Stimulated activated CD4-positive, alpha-beta T cell treated with anti-CD3 and anti-CD28 coated beads, Interleukin-1b, Interleukin-23, amount 100 ng/mL, for 1 hour (primary cell): Measurements from ENCODE around the gene MYL3.
A peak's percentile ranks its signal among the peaks of the same experiment; 100 is the strongest.

Experiments
- DNase-seq, 2 donors: peaks; one replicate each; pipeline ENCODE4 v3.0.0-alpha.2; 2020; ENCODE audit warnings: low read depth in 2 of 2

Gene MYL3

DNA sequence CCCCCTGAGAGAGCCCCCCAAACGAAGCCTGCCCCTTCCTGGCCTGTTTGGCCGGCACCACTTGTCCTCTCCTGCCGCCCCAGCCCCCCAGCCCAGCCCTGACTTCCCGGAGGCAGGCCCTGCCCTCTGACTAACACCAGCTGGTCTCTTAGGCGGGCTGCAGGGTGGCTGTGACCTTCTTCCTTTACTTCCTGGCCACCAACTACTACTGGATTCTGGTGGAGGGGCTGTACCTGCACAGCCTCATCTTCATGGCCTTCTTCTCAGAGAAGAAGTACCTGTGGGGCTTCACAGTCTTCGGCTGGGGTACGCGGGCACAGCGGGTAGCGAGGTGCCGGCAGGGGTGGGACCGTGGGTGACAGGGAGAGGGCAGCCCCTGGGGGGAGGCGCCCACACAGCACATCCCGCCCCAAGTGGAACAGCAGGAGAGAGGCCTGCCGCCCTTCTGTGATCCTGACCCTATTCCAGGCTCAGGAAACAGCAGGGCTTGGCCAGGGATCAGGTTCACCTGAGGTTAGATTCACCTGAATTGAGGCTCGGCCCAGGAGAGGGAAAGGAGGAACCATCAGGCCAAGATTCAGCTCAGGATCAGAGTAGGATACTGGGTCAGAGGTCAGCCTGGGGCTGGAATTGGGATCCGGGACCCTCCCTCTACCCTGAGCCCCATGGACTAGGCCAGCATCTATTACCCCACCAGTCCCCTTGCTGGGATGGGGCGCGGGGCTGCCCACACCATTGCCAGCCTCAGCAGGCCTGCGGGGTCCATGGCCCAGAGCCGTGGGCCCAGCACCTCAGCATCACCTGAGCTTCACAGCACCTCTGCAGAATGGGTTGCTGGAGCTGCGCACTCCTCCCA lies 36.1 kb upstream of the MYL3 start:
- DNase-seq: no peak

DNA sequence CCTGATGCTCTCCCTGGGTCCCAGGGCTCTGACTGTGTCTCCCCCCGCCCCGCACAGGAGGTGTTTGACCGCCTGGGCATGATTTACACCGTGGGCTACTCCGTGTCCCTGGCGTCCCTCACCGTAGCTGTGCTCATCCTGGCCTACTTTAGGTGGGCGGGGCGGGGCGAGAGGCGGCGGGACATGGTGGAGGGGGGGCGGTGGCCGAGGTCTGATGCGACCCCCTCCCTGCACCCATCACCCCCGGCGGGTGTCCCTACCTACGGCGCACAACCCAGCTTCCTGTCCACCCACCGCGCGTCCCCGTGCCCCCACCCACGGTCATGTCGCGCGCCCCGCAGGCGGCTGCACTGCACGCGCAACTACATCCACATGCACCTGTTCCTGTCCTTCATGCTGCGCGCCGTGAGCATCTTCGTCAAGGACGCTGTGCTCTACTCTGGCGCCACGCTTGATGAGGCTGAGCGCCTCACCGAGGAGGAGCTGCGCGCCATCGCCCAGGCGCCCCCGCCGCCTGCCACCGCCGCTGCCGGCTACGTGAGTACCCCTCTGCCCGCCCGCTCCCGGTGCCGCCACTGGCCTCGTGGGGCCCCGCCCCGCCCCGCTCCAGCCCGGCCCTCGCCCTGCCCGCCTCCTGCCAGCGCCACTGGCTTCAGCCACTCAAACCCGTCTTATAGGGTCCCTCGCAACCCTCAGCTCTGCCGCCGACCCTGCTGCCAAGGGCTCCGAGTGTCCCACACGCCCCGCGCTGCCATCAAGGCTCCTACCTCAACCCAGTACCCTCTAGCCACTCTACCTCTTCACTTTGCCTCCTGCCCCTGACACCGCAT lies 35.3 kb upstream of the MYL3 start:
- no peak for DNase-seq

DNA sequence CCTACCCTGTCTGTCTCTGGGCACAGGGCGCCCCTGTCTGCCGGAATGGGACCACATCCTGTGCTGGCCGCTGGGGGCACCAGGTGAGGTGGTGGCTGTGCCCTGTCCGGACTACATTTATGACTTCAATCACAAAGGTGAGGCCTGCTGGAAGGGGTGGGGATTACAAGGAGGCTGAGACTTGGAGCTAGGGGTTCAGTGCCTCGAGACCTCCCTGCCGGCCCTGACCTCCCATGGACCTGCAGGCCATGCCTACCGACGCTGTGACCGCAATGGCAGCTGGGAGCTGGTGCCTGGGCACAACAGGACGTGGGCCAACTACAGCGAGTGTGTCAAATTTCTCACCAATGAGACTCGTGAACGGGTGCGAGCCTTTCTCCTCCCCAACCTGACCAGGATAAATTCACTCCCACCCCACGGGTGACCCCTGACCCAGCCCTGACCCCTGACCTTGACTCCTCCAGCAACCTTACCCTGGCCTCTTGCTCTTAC lies 34.6 kb upstream of the MYL3 start:
- no peak for DNase-seq

DNA sequence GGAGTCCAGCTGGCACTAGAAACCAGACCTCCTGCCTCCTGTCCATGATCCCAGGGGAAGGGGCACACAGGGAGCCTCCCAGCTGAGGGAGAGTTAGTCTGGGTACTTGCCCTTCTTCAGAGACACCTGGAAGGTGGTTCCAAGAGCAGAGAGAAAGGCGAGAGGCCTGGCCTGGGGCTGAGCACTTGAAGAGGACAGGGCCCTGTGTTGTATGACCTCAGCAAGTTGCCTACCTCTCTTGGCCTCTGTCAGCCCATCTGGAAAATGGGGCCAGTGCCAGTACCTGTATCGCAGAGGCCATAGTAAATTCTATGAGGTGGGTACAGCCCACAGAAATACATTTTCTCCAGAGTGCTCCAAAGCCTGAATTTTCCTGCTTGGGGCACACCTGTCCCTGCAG lies 33.8 kb upstream of the MYL3 start:
- DNase-seq: no peak

DNA sequence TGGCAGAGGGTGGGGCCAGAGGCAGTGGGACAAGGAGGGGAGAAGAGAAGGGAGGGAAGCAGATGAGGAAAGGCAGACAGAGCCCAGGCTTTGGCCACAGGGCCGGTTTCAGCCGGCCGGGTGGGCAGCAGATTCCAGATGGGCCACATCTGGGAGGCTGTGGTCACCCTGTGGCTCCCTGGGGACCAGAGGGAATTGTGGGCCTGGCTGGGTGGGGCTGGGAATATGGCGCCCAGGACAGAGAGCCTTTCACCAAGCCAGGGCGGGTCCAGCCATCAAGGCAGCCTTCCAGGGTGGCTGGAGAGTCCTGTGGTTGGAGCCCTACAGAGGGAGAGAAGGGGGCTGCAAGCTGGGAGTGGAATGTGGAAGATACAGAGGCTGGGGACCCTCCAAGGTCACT lies 33.1 kb upstream of the MYL3 start:
- no peak for DNase-seq

DNA sequence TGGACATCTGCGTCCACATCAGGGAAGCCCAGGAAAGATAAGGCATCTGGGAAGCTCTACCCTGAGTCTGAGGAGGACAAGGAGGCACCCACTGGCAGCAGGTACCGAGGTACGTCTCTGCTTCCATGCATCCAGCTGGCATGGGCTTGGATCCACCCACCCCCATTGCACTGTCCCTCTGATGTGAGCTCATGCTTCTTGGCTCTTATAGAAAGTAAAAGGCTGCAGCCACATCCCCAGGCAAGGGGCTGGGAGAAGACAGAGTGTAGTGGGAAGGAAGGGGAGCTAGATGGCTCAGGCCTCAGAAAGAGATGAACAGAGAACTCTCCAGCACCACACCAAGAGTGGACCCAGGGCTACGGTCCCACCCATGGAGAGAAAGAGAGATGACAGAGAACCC lies 32.5 kb upstream of the MYL3 start:
- no peak for DNase-seq

DNA sequence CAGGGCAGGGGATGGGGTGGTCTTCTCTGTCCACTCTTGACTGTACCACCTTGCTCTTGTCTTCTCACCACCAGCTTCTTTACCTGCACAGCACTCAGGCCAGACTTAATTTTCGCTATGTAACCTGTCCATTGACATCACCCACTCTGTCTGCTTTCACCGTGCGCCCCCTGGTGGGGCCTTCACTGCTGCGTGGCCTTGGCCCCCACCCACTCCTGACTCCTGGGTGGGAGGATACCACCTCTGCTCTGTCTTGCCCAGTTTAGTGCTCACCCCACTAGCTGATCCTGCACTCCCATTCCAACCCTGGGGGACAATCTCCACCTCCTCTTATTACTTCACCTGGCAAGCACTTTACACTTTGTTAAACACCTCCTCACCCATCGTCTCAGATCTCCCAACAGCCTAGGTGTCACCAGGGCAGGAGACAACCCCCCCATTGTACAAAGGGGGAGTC lies 32.0 kb upstream of the MYL3 start:
- peak; percentile 49 to 67 for DNase-seq

DNA sequence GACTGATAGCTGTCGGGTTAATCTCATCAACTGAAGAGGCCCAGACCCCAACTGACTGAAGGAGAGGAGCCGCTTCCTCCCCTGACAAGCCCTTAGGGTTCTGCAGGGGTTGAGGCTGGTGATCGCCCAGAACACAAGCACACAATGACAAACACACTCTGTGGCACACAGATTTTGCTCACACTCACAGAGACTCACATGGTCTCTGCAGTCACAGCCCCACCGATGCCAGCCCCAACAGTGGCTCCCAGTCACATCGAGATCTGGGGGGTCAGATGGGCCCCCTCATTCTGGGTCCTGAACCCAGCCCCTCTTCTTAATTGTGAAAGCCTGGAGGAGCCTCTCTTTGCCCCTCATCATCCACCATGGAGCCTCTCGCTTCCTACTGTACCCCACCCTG lies 31.0 kb upstream of the MYL3 start:
- no peak for DNase-seq

DNA sequence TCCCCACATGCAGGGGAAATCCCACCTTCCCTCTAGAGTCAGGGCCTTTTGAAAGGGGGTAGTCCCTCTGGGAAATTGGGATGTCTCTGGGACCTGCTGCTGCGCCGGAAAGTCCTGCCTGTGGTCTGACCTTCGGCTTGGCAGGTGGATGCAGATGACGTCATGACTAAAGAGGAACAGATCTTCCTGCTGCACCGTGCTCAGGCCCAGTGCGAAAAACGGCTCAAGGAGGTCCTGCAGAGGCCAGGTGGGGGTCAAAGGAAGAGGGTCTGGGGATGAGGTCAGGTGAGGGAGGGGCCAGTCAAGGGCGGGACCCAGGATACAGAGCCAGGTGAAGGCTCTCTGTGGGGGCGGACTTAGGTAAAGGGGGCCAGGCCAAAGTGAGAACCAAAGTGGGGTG lies 30.5 kb upstream of the MYL3 start:
- no peak for DNase-seq

DNA sequence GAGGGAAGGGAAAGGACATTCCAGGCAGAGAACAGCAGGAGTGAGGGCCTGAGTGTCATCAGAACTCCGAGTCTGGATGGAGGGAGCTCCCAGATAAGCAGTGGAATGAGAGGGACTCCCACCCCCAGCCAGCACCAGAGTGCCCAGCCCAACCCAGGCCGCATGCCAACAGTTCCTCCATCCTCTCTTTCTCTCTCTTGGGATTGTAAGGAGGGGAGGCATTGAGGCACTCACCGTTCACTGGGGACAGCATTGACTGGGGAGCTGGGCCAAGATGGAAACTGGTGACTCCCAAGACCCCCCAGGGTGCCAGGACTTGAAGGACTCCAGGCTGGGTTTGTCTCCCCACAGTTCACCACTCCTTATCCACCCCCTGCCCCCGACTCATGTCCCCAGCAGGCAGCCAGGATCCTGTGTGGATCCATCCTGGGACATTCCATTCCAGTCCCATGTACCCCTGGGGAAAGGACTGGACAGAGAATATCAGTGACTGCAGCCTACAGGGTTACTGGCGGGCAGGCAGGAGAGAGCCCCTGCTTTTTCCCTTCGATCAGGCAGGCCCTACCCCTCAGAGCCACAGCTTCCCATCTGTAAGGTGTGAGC lies 30.0 kb upstream of the MYL3 start:
- DNase-seq: no peak

DNA sequence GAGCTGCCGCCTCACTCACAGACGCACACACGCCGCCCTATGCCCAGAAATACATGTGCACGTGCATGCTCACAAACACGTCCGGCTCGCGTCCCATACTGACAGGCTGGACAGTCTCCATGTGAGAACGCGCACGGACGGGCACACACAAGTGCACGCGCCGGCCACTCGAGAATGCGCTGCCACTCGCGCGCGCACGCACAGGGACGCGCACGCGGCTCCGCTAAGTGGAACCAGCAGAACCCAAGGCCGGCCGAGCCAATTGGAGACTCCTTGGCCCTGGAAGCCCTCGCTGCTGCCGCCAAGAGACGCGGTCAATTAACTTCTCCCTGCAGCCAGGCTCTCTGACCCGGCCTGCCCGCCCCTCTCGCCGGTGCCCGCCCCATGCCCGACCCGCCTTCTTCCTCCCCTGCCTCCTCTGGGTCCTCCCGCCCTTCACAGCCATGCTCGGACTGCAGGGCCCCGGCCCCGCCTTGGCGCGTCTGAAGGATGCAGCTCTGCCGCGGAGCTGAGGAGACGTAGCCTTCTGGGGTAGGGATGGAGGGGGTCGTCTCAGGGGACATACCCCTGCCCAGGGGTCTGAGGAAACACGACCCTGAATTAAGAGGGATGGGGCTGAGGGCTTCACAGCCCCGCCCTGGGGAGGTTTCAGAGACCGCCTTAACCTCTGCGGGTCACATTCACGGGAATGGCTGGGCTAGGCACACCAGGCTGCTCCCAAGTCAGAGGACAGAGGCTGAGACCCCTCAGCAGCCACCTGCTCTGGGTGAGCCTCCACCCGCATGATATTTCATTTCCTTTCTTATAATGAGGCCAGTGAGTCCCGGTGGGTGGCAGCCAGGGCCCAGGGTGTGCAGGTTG lies 29.3 kb upstream of the MYL3 start:
- no peak for DNase-seq

DNA sequence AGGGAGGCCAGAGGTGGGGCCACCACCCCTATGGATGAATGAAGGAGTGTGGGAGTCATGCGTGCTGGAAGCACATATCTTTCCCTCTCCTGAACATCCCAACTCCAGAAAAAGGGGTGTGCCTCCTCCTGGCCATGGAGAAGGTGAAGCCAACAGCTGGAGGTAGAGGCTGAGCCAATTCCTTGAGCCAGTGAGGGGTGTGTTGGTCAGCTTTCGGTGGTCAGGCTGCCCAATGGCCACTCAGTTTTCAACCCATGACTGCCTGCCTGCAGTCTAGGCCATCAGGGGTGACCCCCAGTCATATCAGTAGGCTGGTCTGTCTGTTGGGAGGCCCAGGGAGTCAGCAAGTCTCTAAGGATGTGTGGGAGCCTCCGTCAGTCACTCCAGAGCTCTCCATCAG lies 27.9 kb upstream of the MYL3 start:
- no peak for DNase-seq

DNA sequence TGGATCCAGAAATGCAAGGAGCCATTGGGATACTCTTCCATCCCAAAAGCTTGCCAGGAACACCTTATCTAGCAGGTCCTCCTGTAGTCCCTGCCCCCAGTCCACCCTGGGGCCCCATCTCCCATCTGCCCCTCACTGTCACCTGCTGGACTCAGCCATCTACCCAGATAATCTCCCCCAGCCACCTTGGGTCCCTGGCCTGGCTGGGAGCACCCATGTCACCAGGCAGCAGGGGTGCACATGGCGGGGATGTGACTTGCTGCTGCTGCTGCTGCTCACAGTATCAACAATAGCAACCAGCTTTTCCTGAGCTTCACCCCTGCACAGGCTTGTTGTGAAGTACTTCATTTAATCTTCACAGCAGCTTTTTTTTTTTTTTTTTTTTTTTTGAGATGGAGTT lies 26.9 kb upstream of the MYL3 start:
- no peak for DNase-seq

DNA sequence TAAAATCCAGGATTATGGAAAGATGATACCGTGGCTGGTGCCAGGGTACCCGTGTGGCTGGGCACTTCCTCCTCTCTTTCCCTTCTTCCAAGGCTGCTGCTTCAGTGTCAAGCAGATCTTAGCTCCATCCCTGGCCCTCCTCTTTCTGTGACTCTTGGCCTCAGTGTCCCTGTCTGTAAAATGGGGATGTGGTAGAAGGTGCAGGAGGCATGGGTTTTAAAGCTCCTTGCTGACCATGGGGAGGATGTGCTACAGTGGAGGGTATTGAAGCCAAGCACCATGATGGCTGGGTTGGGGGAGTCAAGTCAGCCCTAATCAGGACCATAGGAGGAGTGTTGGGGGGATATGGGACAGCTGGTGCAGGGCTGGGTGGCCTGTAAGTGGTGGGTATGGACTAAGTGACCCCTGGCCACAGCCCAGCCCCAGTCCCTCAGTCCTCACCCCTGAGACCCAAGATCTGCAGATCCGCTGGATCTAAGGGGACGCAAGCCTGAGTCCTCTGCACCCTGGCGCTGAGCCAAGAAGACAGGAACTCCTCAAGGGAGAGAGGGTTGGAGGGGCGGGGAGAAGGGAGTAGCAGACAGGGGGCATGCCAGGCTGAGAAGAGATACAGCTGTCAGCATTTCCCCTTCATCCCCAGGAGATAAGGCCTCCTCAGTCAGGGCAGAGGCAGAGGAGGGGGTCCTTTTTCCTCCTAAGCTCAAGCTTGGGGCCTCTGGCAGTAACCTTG lies 26.3 kb upstream of the MYL3 start:
- no peak for DNase-seq

DNA sequence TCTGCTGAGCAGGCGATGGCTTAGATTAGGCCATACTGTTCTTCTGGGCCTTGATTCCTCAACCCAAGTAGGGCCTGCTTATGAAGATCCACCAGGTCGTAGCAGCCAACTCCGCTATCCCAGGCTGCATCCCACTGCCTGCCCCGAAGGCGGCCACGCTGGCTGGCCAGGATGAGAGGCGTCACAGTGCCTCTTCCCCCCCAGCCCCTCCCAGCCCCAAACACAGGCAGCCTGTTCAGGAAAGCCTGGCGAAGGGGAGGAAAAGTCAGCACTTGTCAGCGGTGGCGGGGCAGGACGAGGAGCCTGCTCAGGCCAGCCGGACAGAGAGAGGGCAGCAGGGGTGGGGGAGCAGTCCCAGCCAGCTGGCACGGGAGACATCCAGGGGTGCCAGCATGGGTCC lies 25.5 kb upstream of the MYL3 start:
- no peak for DNase-seq

DNA sequence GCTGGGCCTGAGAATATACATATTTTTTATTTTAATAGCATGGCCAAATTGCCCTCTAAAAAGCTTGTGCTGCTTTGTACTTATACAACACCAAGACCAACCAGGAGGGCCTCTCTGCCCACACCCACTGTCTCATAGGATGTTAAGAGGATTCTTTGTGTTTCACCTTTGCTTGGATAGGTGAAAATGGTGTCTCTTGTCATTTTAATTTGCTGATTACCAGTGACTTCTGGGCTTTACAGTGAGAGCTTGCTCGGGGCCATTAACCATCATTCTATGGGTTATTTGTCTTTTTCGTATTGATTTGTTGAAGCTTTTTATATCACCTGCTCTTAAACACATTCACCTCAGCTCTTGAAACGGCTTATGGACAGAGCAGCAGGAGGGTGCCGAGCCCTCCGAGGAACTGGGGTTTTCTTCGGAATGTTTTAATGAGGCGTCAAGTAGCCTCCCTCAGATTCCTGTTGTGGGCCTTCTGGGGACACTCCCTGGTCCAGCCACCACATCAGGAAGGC lies 24.8 kb upstream of the MYL3 start:
- no peak for DNase-seq

DNA sequence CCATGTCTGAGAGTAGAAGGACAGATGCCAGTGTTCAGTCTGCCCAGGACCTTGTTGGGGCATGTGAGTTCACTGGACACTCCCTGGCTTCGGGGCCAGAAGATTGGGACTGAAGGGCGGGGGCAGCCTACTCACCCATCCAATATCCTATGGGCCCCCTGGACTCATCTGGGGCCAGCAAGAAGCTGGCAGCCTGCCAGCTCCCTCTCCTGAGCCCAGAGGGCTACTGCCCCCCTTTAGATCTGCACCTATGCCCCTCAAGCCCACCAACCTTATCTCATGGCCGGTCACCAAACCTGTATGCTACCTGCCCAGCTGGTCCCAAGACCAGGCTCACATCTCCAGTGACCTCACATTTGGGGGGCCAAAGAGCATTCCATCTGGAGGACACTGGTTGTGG lies 22.4 kb upstream of the MYL3 start:
- no peak for DNase-seq

DNA sequence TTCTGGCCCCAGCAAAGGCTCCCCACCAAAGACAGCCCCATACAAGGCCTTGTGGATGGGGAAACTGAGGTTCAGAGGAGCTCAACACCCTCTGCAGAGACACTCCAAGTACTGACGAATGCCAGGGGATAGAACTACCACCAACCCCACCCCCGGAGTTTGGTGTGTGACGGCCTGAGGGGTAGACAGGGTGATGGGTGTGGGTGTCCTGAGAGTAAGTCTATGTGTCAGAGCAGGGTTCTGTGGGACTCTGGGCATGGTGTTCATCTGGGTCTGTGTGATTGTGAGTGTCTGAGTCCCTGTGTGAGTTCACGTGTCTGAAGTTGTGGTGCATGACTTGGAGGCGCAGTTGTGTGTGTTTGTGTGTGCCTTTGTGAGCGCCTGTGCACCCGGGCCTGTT lies 21.7 kb upstream of the MYL3 start:
- DNase-seq: no peak

DNA sequence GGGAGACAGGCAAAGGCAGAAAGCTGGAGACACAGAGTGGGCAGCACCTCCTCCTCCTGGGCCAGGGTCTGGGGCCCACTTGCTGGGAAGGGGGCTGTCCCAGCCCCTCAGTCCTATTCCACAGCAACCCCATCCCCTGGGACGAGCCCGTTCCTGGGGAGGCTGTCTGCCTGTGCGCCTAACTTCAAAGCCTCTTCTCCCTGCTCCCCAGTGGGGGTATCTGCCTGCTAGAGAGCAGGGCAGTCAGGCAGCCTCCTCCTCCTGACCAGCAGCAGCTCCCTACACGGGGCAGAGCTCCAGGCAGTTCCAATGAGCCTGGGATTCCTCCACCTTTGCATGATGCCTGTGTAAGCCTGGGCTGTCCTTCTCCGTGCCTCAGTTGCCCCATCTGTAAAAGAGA lies 21.2 kb upstream of the MYL3 start:
- DNase-seq: no peak

DNA sequence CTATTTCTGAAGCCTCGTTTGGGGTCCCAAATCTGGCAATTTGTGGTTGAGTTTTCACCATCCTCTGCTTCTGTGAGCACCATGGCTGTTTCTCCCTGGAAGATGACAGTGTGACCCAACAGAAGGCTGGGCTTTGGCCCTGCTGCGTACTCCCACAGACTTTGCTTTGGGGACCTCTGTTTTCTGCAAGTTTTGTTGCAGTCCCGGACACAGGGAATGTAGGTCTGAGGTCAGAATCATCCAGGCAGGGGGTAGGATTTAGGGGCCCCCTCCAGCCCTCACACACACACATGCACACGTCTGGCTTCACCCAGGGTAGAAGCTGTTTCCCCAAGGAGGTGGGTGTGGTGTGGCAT lies 20.6 kb upstream of the MYL3 start:
- no peak for DNase-seq
